Stimulated activated CD4-positive, alpha-beta T cell treated with anti-CD3 and anti-CD28 coated beads, Interleukin-12 subunit alpha, Interleukin-12 subunit beta, amount 100 ng/mL, for 48 hours (primary cell): Measurements from ENCODE around the gene PDE10A.
"Not testable (repeated sequence)": the region's sequence is repeated elsewhere in the genome, so short reads cannot be mapped to it uniquely, and the experiment has no call there.

Experiments
- DNase-seq, 3 donors: peaks; one replicate each; pipeline ENCODE4 v3.0.0-alpha.2; 2020; ENCODE audit warnings: low read depth in 2 of 3, low spot score in 1 of 3

PDE10A gene

DNA sequence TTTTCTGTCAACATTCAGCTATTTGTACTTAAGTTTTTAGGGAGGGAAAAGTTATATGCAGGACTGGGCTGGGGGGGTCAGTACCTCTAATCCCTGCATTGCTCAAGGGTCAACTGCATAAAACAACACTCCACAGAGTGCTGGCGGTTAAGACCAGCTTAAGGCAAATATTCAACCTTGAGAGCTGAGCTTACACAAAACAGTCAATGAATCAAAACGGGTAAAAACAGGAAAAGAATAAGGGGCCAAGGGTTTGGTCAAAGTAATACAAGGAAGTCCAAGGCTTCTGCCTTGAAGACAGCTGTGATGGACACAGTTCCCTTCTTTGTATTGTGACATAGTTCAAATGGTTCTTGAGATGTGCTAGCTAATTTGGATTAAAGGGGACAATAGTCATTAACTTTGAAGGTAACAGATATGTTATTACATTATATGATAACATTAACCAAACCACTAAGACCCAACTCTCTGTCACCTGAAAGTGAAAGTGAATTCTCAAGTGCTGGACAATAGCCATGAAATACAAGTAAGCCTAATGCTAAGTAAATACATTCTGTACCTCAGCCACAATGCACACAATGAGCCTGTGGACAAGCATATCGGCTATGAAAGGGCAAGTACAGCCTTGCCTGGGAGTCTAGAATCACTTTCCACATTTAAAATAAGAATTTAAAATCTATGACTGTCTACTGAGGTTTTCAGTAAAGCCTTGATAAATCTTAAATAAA lies 106.8 kb downstream of the PDE10A start:
- no peak for DNase-seq

DNA sequence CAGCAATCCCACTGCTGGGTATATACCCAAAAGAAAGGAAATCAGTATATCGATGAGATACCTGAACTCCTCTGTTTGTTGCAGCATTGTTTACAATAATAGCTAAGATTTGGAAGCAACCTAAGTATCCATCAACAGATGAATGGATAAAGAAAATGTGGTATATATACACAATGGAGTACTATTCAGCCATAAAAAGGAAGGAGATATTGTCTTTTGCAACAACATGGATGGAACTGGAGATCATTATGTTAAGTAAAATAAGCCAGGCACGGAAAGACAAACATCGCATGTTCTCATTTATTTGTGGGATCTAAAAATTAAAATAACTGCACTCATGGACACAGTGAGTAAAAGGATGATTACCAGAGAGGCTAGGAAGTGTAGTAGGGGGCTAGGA lies 108.4 kb downstream of the PDE10A start:
- not testable (repeated sequence) for DNase-seq

GRCh38 chr6:165552248-165552736 lies 110.7 kb downstream of the PDE10A start:
- no peak for DNase-seq

DNA sequence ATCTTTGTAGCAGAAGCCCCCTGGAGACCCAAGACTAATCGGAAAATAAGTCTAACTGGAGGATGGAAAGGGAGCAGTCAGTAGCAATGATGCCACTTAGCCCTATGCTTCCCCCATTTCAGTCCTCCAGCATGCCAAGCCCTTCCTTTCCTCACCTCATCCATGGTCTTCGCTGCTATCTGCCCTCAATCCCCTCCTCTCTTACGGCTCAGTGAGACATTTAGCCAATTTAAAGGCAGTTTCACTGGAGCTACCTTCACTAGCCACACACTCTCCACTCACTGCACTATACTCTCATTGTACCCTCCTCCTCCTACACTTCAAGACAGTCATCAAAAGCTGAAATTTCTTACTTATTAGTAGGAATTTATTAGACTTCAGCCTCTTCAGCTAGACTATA lies 111.2 kb downstream of the PDE10A start:
- no peak for DNase-seq

GRCh38 chr6:165548450-165548849 lies 114.6 kb downstream of the PDE10A start:
- no peak for DNase-seq

DNA sequence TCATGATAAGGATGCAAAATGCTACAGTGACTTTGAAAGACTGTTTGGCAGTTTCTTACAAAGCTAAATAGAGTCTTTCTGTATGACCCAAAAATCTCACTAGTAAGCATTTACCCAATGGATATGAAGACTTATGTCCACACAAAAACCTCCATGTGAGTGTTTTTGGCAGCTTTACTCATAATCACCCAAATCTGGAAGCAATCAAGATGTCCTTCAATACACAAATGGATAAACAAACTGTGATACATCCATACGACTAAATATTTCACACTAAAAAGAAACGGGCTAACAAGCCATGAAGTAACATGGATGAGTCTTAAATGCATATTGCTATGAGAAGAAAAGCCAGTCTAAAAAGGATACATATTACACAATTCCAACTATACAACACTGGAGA lies 117.2 kb downstream of the PDE10A start:
- DNase-seq: no peak

- no peak for DNase-seq
Measured at GRCh38 chr6:165543781-165544180, 119.3 kb downstream of the PDE10A start.

DNA sequence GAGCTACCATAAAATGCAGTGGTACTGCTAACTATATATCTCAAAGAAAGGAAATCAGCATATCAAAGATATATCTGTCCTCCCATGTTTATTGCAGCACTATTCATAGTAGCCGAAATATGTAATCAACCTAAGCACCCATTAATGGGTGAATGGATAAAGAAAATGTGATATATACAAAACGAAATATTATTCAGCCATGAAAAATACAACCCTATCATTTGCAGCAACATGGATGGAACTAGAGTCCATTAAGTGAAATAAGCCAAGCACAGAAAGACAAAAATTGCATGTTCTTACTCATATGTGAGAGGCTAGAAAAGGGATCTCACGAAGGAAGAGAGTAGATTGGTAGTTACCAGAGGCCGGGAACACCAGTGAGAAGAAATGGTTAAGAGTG lies 126.1 kb downstream of the PDE10A start:
- DNase-seq: no peak

- DNase-seq: no peak
Measured at GRCh38 chr6:165519316-165519715, 143.7 kb downstream of the PDE10A start.

- no peak for DNase-seq
Measured at GRCh38 chr6:165515963-165516624, 146.9 kb downstream of the PDE10A start.

GRCh38 chr6:165514621-165515020 lies 148.4 kb downstream of the PDE10A start:
- no peak for DNase-seq

DNA sequence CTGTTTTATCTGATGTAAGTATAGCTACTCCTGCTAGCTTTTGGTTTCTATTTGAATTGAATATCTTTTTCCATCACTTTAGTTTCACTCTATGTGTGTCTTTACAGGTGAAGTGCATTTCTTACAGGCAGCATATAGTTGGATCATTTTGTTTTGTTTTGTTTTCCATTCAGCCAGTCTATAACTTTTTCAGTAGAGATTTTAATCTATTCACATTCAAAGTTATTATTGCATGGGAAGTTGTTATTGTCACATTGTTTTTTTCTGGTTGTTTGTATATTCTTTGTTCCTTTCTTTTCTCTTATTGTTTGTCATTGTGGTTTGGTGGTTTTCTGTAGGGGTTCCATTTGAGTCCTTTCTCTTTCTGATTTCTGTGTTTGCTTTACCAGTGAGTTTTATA lies 151.2 kb downstream of the PDE10A start:
- no peak for DNase-seq

DNA sequence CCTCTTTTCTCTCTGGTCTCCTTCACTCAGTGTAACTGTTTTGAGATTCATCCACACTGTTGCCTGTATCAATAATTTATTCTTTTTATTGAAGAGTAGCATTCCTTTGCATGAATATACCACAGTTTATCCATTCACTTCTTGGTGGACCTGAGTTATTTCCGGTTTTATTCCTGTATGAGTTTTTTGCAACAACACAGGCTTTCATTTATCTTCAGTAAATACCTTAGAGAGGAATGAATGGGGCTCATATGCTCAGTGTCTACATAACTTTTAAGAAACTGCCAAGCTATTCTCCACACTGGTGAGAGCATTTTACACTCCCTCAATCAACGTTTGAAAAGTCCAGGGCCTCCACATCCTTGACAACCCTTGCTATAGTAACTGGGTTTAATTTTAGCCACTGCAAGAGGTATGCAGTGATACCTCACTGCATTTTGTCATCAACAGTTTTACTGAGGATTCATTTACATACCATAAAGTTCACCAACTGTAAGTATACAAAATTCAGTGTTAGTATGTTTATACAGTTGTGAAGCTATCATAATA lies 154.6 kb downstream of the PDE10A start:
- no peak for DNase-seq

DNA sequence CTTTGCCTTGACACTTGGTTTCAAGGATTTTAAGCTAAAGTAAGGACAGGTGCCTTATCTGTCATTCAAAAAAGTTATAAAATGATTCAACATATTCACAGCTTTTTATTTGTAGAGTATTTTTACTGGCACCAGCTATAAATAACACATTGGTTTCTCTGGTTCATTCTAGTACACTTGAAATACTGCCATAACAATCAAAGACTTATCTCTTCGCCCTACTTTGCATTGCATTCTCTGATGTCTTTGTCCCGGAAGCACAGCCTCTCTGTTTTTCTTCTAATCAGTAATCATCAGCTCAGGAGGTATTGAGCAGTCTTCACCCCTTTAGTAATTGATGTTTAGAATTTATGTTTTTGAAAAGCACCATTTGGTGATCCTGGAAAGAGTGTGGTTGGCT lies 156.4 kb downstream of the PDE10A start:
- DNase-seq: no peak

DNA sequence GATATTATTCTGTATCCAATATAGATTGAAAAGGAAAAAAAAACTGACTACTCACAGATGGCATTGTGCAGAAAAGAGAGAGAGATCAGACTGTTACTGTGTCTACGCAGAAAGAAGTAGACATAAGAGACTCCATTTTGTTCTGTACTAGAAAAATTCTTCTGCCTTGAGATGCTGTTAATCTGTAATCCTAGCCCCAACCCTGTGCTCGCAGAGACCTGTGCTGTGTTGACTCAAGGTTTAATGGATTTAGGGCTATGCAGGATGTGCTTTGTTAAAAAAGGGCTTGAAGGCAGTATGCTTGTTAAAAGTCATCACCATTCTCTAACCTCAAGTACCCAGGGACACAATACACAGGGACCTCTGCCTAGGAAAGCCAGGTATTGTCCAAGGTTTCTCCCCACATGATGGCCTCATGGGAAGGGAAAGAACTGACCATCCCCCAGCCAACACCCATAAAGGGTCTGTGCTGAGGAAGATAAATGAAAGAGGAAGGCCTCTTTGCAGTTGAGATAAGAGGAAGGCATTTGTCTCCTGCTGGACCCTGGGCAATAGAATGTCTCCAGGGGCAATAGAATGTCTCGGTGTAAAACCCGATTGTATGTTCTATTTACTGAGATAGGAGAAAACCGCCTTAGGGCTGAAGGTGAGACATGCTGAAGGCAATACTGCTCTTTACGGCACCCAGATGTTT lies 162.7 kb downstream of the PDE10A start:
- not testable (repeated sequence) for DNase-seq

DNA sequence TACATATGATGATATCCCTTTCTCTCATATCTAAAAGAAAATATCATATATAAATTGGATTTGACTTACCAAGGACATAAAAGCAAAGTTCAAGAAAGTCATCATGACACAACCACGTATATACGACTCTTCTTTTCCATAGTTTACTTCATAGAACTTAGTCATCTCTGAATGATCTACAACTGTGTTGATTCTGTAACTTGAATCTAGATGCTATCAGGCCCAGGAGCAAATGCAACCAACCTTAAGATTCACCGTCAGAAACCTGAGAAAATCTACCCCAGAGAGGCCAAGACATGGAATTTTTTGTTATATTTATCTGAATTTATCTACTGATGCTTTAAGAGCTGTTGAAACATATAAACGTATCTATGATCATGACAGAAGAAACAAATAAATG lies 165.6 kb downstream of the PDE10A start:
- DNase-seq: no peak

DNA sequence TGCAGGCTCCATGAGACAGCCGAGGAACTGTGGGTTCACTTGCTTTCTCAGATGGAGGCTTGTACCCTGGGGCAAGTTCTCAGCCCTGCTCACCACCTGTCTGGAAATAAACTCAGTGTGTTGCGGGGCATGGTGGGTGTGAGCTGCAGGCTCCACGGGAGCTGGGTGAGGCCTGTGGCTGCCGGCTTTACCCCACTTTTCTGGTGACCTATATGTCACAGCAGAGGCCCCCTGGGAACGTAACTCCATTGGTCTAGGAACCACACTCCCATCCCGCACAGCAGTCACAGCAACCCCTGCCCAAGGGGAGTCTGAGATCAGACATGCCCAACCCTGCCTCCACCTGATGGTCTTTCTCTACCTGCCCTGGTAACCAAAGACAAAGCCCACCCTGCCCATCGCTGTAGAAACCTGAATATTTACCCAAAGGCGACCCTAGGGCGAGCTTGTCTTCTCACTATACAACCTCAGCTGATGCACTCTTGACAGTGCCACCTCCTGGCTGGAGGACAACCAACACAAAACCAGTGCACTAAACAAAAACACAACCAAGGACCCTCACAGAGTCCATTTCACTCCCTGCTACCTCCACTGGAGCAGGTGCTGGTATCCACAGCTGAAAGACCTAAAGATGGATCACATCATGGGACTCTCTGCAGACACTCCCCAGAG lies 174.3 kb downstream of the PDE10A start:
- DNase-seq: no peak

DNA sequence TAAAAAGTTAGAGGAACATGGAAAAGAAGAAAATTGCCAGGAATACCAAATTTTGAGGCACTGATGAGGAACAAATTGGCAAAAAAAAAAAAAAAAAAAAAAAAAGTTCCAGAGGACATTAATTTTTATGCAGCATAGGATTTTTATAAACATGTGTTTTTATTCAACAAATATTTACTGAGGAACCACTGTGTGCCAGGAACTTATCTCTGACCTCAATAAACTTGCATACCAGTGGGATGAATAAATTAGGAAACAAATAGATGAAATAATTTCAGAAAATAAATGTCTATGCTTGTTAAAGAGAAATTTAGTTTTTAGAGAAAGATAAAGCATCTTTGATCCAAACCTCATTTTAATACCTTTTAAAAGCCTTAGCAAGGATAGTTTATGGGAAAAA lies 175.1 kb downstream of the PDE10A start:
- DNase-seq: no peak

DNA sequence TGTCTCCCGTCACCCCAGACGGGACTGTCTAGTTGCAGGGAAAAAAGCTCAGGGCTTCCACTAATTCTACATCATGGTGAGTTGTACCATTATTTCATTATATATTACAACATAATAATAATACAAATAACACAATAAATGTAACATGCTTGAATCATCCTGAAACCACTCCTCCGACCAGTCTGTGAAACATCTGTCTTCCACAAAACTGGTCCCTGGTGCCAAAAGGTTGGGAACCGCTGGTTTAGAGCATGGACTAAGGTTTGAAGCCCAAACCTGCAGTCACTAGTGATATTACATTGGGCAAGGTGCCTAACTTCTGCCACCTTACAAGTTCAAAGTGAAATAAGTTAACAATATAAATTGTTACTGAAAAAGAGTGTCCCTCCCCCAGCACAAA lies 175.7 kb downstream of the PDE10A start:
- no peak for DNase-seq

DNA sequence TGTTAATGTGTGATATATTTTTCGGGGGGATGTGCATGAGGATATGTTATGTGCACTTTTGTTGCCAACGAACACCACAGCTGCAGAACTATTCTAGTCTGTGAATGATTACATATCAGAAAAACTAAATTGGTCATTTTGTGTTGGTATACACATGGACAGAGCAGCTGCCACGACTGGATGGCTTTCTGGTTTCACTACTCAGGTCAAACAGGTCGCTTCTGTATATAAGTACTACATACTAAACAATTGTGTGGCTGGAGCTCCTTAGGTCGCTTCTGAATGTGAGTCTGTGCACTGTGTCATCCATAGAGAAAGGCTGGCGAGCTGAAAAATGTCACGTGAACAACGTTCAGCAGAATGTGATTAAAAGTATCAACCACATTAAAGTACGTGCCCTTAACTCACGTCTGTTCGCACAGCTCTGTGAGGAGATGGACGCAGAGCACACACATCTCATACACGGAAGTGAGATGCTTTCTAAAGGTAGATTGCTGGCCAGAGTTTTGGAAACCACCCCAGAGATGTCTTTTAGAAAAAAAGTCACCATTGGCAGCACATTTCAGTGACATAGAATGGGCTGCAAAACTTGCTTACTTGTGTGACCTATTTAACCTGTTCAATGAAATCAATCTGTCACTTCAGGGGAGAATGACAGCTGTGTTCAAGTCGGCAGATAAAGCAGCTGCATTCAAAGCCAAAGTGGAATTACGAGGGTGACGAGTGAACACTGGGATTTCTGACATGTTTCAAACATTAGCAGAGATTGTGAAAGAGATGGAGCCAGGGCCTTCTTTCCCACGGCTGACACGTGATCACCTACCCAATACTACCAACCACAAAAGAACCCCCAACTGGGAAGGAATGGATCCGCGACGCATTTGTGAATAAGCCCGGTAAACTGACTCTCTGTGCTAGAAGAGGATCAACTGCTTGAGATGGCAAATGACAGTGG lies 176.6 kb downstream of the PDE10A start:
- no peak for DNase-seq
